Measurements from ENCODE around the gene NRG3. TPM values are rescaled to one million over a fixed set of nuclear protein-coding genes. Genes with fewer than 3 reads are reported as not detected.

NRG3 gene
- total RNA-seq, 1 donor from 2014 or later: 1.6 TPM

GRCh38 chr10:82236084-82236731 lies 361.2 kb downstream of the NRG3 start:
- Histone ChIP-seq H3K36me3 (no peaks in the 10 kb centered on the region), H3K4me1 (no peaks in the 10 kb centered on the region), H3K27me3 (no peaks in the 10 kb centered on the region), H3K4me3 (no peak overlapping the region), H3K9me3 (no peaks in the 10 kb centered on the region), H3K27ac (no peak overlapping the region)
- DNase-seq (ENCODE audit: low spot score in 2 of 2): no peak
- no peak for TF ChIP-seq CTCF (IDR thresholded peaks at IDR 0.05)
- intact Hi-C loops (cut with DNase I): no loop called here

- intact Hi-C loops (cut with DNase I): no loop called here
- TF ChIP-seq CTCF (IDR thresholded peaks at IDR 0.05): no peak
- no peak overlapping the region for H3K4me3 ChIP-seq
Observed at GRCh38 chr10:82238291-82238690, 363.3 kb downstream of the NRG3 start.

GRCh38 chr10:82240408-82240807 lies 365.4 kb downstream of the NRG3 start:
- Histone ChIP-seq H3K4me1 (no peaks in the 10 kb centered on the region), H3K27ac (no peak overlapping the region), H3K9me3 (no peaks in the 10 kb centered on the region), H3K4me3 (no peak overlapping the region), H3K27me3 (no peaks in the 10 kb centered on the region), H3K36me3 (no peaks in the 10 kb centered on the region)
- TF ChIP-seq CTCF (IDR thresholded peaks at IDR 0.05): no peak
- no peak for DNase-seq (ENCODE audit: low spot score in 2 of 2)
- intact Hi-C loops (cut with DNase I): no loop called here

More at GRCh38 chr10:82238291-82238690, 363.3 kb downstream of the NRG3 start:
- DNase-seq (ENCODE audit: low spot score in 2 of 2): no peak
- Histone ChIP-seq H3K27me3 (no peaks in the 10 kb centered on the region), H3K9me3 (no peaks in the 10 kb centered on the region), H3K4me1 (no peaks in the 10 kb centered on the region), H3K36me3 (no peaks in the 10 kb centered on the region), H3K27ac (no peak overlapping the region)

- intact Hi-C loops (cut with DNase I): no loop called here
- Histone ChIP-seq H3K27ac (no peak overlapping the region), H3K27me3 (no peaks in the 10 kb centered on the region), H3K9me3 (no peaks in the 10 kb centered on the region), H3K36me3 (no peaks in the 10 kb centered on the region), H3K4me3 (no peak overlapping the region), H3K4me1 (no peaks in the 10 kb centered on the region)
- TF ChIP-seq CTCF (IDR thresholded peaks at IDR 0.05): no peak
- DNase-seq (ENCODE audit: low spot score in 2 of 2): no peak
Observed at GRCh38 chr10:82242778-82243177, 367.8 kb downstream of the NRG3 start.

- Histone ChIP-seq H3K27ac (no peak overlapping the region), H3K4me3 (no peak overlapping the region), H3K9me3 (no peaks in the 10 kb centered on the region), H3K27me3 (no peaks in the 10 kb centered on the region), H3K4me1 (no peaks in the 10 kb centered on the region), H3K36me3 (no peaks in the 10 kb centered on the region)
- intact Hi-C loops (cut with DNase I): no loop called here
- DNase-seq (ENCODE audit: low spot score in 2 of 2): no peak
- TF ChIP-seq CTCF (IDR thresholded peaks at IDR 0.05): no peak
Observed at GRCh38 chr10:82245157-82245556, 370.2 kb downstream of the NRG3 start.
